Measurements from ENCODE around the gene CDC5L.

Gene CDC5L

GRCh38 chr6:44395501-44395900 is 8.0 kb downstream of the CDC5L start:
- ATAC-seq (ENCODE audit: low read depth) (no peak), DNase-seq (ENCODE audit: low spot score) (no peak)
- H3K27me3 ChIP-seq (ENCODE audit: insufficient read depth, poor library complexity, severe bottlenecking), result no peaks in the 10 kb centered on the region
- H3K4me1 ChIP-seq (ENCODE audit: insufficient read depth, poor library complexity, severe bottlenecking), result no peaks in the 10 kb centered on the region
- H3K36me3 ChIP-seq (ENCODE audit: low read depth), result peaks cover 93% of the 10 kb centered on the region
- no peak overlapping the region for H3K4me3 ChIP-seq (ENCODE audit: severe bottlenecking)
- H3K9me3 ChIP-seq (ENCODE audit: severe bottlenecking), result no peaks in the 10 kb centered on the region
- no peak overlapping the region for H3K27ac ChIP-seq (ENCODE audit: poor library complexity, severe bottlenecking)
- no peak for TF ChIP-seq CTCF (IDR thresholded peaks at IDR 0.05; ENCODE audit: poor library complexity, severe bottlenecking)

- no peak for DNase-seq (ENCODE audit: low spot score)
- ATAC-seq (ENCODE audit: low read depth), result no peak
- no peak overlapping the region for H3K4me3 ChIP-seq (ENCODE audit: severe bottlenecking)
- H3K36me3 ChIP-seq (ENCODE audit: low read depth), result peaks cover 91% of the 10 kb centered on the region
- H3K4me1 ChIP-seq (ENCODE audit: insufficient read depth, poor library complexity, severe bottlenecking), result no peaks in the 10 kb centered on the region
- H3K9me3 ChIP-seq (ENCODE audit: severe bottlenecking), result no peaks in the 10 kb centered on the region
- no peaks in the 10 kb centered on the region for H3K27me3 ChIP-seq (ENCODE audit: insufficient read depth, poor library complexity, severe bottlenecking)
- H3K27ac ChIP-seq (ENCODE audit: poor library complexity, severe bottlenecking), result no peak overlapping the region
- TF ChIP-seq CTCF (IDR thresholded peaks at IDR 0.05; ENCODE audit: poor library complexity, severe bottlenecking), result no peak
Observed at GRCh38 chr6:44396968-44397367, 9.5 kb downstream of the CDC5L start.

GRCh38 chr6:44397424-44398164 is 10.1 kb downstream of the CDC5L start:
- no peaks in the 10 kb centered on the region for H3K9me3 ChIP-seq (ENCODE audit: severe bottlenecking)
- H3K4me1 ChIP-seq (ENCODE audit: insufficient read depth, poor library complexity, severe bottlenecking), result no peaks in the 10 kb centered on the region
- peaks cover 90% of the 10 kb centered on the region for H3K36me3 ChIP-seq (ENCODE audit: low read depth)
- TF ChIP-seq CTCF (IDR thresholded peaks at IDR 0.05; ENCODE audit: poor library complexity, severe bottlenecking), result no peak
- ATAC-seq (ENCODE audit: low read depth), result no peak
- no peak for DNase-seq (ENCODE audit: low spot score)
- no peak overlapping the region for H3K4me3 ChIP-seq (ENCODE audit: severe bottlenecking)
- H3K27me3 ChIP-seq (ENCODE audit: insufficient read depth, poor library complexity, severe bottlenecking), result no peaks in the 10 kb centered on the region
- H3K27ac ChIP-seq (ENCODE audit: poor library complexity, severe bottlenecking), result no peak overlapping the region

- no peak for TF ChIP-seq CTCF (IDR thresholded peaks at IDR 0.05; ENCODE audit: poor library complexity, severe bottlenecking)
- H3K27me3 ChIP-seq (ENCODE audit: insufficient read depth, poor library complexity, severe bottlenecking), result no peaks in the 10 kb centered on the region
- H3K27ac ChIP-seq (ENCODE audit: poor library complexity, severe bottlenecking), result no peak overlapping the region
- H3K9me3 ChIP-seq (ENCODE audit: severe bottlenecking), result no peaks in the 10 kb centered on the region
- peaks cover 93% of the 10 kb centered on the region for H3K36me3 ChIP-seq (ENCODE audit: low read depth)
- H3K4me1 ChIP-seq (ENCODE audit: insufficient read depth, poor library complexity, severe bottlenecking), result no peaks in the 10 kb centered on the region
- ATAC-seq (ENCODE audit: low read depth), result no peak
- no peak overlapping the region for H3K4me3 ChIP-seq (ENCODE audit: severe bottlenecking)
- no peak for DNase-seq (ENCODE audit: low spot score)
Observed at GRCh38 chr6:44399991-44400390, 12.5 kb downstream of the CDC5L start.

- DNase-seq (ENCODE audit: low spot score) (no peak), ATAC-seq (ENCODE audit: low read depth) (no peak)
- Histone ChIP-seq H3K4me1 (ENCODE audit: insufficient read depth, poor library complexity, severe bottlenecking) (no peaks in the 10 kb centered on the region), H3K4me3 (ENCODE audit: severe bottlenecking) (no peak overlapping the region), H3K9me3 (ENCODE audit: severe bottlenecking) (no peaks in the 10 kb centered on the region), H3K36me3 (ENCODE audit: low read depth) (peaks cover 93% of the 10 kb centered on the region), H3K27ac (ENCODE audit: poor library complexity, severe bottlenecking) (no peak overlapping the region), H3K27me3 (ENCODE audit: insufficient read depth, poor library complexity, severe bottlenecking) (no peaks in the 10 kb centered on the region)
- no peak for TF ChIP-seq CTCF (IDR thresholded peaks at IDR 0.05; ENCODE audit: poor library complexity, severe bottlenecking)
Observed at GRCh38 chr6:44400572-44400971, 13.1 kb downstream of the CDC5L start.

Measured in RWPE2 (cell line).